Activated naive CD4-positive, alpha-beta T cell treated with anti-CD3 and anti-CD28 coated beads, Interleukin-2, amount 50 U/mL, for 16 hours (primary cell): ENCODE results near the gene RNU1-4.
"Not testable (repeated sequence)": the region's sequence is repeated elsewhere in the genome, so short reads cannot be mapped to it uniquely, and the experiment has no call there.

Experiments
- DNase-seq: peaks from one replicate; pipeline ENCODE4 v3.0.0-alpha.2; 2020

Gene RNU1-4

GRCh38 chr1:16772275-16773204, 32.2 kb downstream of the RNU1-4 start:
- not testable (repeated sequence) for DNase-seq

GRCh38 chr1:16773205-16773596, 32.9 kb downstream of the RNU1-4 start:
- not testable (repeated sequence) for DNase-seq

- DNase-seq: not testable (repeated sequence)
Measured at GRCh38 chr1:16773723-16774122, 33.4 kb downstream of the RNU1-4 start.

GRCh38 chr1:16774773-16775172, 34.5 kb downstream of the RNU1-4 start:
- DNase-seq: not testable (repeated sequence)

GRCh38 chr1:16775290-16775689, 35.0 kb downstream of the RNU1-4 start:
- DNase-seq: not testable (repeated sequence)

- not testable (repeated sequence) for DNase-seq
Measured at GRCh38 chr1:16776248-16776647, 35.9 kb downstream of the RNU1-4 start.

GRCh38 chr1:16776835-16777234, 36.5 kb downstream of the RNU1-4 start:
- not testable (repeated sequence) for DNase-seq

- not testable (repeated sequence) for DNase-seq
Measured at GRCh38 chr1:16777821-16778220, 37.5 kb downstream of the RNU1-4 start.

GRCh38 chr1:16779525-16779924, 39.2 kb downstream of the RNU1-4 start:
- DNase-seq: not testable (repeated sequence)

GRCh38 chr1:16781033-16781432, 40.7 kb downstream of the RNU1-4 start:
- not testable (repeated sequence) for DNase-seq

- DNase-seq: not testable (repeated sequence)
Measured at GRCh38 chr1:16781625-16782024, 41.3 kb downstream of the RNU1-4 start.

GRCh38 chr1:16784955-16785354, 44.6 kb downstream of the RNU1-4 start:
- not testable (repeated sequence) for DNase-seq

- DNase-seq: not testable (repeated sequence)
Measured at GRCh38 chr1:16786362-16786761, 46.0 kb downstream of the RNU1-4 start.

- not testable (repeated sequence) for DNase-seq
Measured at GRCh38 chr1:16787175-16787574, 46.9 kb downstream of the RNU1-4 start.

GRCh38 chr1:16787711-16788110, 47.4 kb downstream of the RNU1-4 start:
- not testable (repeated sequence) for DNase-seq
